RWPE1 (cell line): ENCODE data around the gene TACR1.

Source experiments
- CTCF ChIA-PET: fragments of 350-600 bp; sonication (Branson Sonifier 250); formaldehyde crosslinking; extraction: SDS; loops from one replicate; lab custom pipeline; 2021; lab: Yijun Ruan, JAX
- POLR2A ChIA-PET: fragments of 400-600 bp; formaldehyde crosslinking; extraction: SDS; loops from one replicate; lab custom pipeline; 2020; ENCODE audit warnings: antibody characterized with exemption; ENCODE audit not compliant: low non-redundant PET; lab: Yijun Ruan, JAX
- DNase-seq: peaks from one replicate; pipeline ENCODE4 v3.0.0; 2012; ENCODE audit warnings: low spot score
- H3K27ac ChIP-seq: fragments of 450-650 bp; 2 replicates; pipeline ENCODE4 v1.5.1; 2017
- CTCF ChIP-seq: fragments of 450-650 bp; conservative IDR thresholded peaks from 2 replicates; pipeline ENCODE4 v1.5.1; 2017; ENCODE audit warnings: low read depth, mild to moderate bottlenecking

Gene TACR1

GRCh38 chr2:75035444-75036353 is 163.6 kb downstream of the TACR1 start:
- ChIA-PET POLR2A (no interaction called here), CTCF (no interaction called here)
- no peak for DNase-seq
- no peak overlapping the region for H3K27ac ChIP-seq
- no peak for TF ChIP-seq CTCF

GRCh38 chr2:75033516-75033915 is 165.8 kb downstream of the TACR1 start:
- POLR2A ChIA-PET, result no interaction called here
- CTCF ChIA-PET, result no interaction called here
- no peak overlapping the region for H3K27ac ChIP-seq
- TF ChIP-seq CTCF, result no peak
- DNase-seq, result no peak

- no peak for DNase-seq
- POLR2A ChIA-PET, result no interaction called here
- TF ChIP-seq CTCF, result no peak
- no peak overlapping the region for H3K27ac ChIP-seq
- CTCF ChIA-PET, result no interaction called here
Measured at GRCh38 chr2:75031906-75032803, 167.2 kb downstream of the TACR1 start.

GRCh38 chr2:75031171-75031570 is 168.1 kb downstream of the TACR1 start:
- TF ChIP-seq CTCF, result no peak
- H3K27ac ChIP-seq, result no peak overlapping the region
- ChIA-PET POLR2A (no interaction called here), CTCF (no interaction called here)
- no peak for DNase-seq

- no peak for TF ChIP-seq CTCF
- H3K27ac ChIP-seq, result no peak overlapping the region
- ChIA-PET CTCF (interaction anchor here (0.6 kb wide), 1 partner anchor 175 kb away, joined by 5 read pairs; no protein-coding TSS in a partner anchor), POLR2A (no interaction called here)
- no peak for DNase-seq
Measured at GRCh38 chr2:75030218-75031009, 168.9 kb downstream of the TACR1 start.

- POLR2A ChIA-PET, result no interaction called here
- H3K27ac ChIP-seq, result no peak overlapping the region
- no peak for TF ChIP-seq CTCF
- CTCF ChIA-PET, result no interaction called here
- no peak for DNase-seq
Measured at GRCh38 chr2:75027886-75028285, 171.4 kb downstream of the TACR1 start.
